ENCODE results near the gene ABCA2. TPM values are rescaled to one million over a fixed set of nuclear protein-coding genes. Genes with fewer than 3 reads are reported as not detected.
A peak's percentile ranks its signal among the peaks of the same experiment; 100 is the strongest.

Gene ABCA2
- total RNA-seq, 4 donors from 2014 or later: 136 to 291 (median 196) TPM

DNA sequence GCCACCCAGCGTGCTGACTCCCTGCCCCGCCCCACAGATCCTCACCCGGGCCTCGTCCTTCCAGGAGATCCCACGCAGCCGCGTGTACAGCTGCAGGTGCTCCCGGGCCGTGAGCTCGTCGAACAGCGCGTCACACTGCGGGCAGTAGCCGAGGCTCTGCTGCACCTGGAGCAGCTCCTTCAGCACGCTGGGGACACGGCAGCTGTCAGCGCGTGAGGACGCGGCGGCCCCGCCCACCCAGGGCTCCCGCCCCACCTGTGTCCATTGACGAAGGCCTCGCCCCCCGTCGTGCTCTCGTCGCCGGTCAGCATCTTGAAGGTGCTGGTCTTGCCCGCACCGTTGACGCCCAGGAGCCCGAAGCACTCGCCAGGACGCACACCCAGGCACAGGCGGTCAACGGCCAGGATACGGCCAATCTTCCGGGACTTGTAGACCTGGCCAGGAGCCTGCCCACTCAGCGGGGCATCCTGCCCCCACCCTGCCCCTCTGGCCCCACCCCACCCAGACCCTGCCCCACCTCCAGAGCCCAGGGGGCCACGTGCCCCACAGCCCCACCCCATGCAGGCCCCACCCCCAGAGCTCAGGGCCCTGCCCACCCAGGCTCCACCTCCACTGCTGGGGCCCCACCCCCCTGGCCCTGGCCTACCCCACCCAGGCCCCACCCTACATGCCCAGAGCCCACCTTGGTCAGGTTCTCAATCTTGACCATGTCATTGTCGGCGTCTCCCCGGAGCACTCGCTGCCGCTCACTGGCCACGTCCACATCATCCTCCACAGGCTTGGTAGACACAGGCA is 17.9 kb downstream of the ABCA2 start:
- H3K4me1 ChIP-seq: peaks cover 0 to 27% (median 8%) of the 10 kb centered on the region in 4 donors
- H3K4me3 ChIP-seq: no peak overlapping the region
- WGBS, 2 donors: 94% methylated on average over 15 to 26 of the region's 49 CpGs
- H3K27me3 ChIP-seq: no peaks in the 10 kb centered on the region
- peak overlapping the region in 1 of 4 donors; percentile 16 for H3K27ac ChIP-seq
- peaks cover 0 to 88% (median 16%) of the 10 kb centered on the region in 3 donors for H3K36me3 ChIP-seq
- H3K9me3 ChIP-seq: no peaks in the 10 kb centered on the region
- no peak for DNase-seq (ENCODE audit: low spot score in 2 of 2)
- TF ChIP-seq POLR2A (IDR thresholded peaks at IDR 0.05): no peak
- TF ChIP-seq EP300 (IDR thresholded peaks at IDR 0.05): no peak
- TF ChIP-seq, protein P1, sequence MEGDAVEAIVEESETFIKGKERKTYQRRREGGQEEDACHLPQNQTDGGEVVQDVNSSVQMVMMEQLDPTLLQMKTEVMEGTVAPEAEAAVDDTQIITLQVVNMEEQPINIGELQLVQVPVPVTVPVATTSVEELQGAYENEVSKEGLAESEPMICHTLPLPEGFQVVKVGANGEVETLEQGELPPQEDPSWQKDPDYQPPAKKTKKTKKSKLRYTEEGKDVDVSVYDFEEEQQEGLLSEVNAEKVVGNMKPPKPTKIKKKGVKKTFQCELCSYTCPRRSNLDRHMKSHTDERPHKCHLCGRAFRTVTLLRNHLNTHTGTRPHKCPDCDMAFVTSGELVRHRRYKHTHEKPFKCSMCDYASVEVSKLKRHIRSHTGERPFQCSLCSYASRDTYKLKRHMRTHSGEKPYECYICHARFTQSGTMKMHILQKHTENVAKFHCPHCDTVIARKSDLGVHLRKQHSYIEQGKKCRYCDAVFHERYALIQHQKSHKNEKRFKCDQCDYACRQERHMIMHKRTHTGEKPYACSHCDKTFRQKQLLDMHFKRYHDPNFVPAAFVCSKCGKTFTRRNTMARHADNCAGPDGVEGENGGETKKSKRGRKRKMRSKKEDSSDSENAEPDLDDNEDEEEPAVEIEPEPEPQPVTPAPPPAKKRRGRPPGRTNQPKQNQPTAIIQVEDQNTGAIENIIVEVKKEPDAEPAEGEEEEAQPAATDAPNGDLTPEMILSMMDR (IDR thresholded peaks at IDR 0.05): no peak

GRCh38 chr9:137009217-137009616 is 18.8 kb downstream of the ABCA2 start:
- 92 to 99% methylated on average over 9 of the region's 18 CpGs for WGBS, 2 donors
- no peak overlapping the region for H3K4me3 ChIP-seq
- no peak for DNase-seq (ENCODE audit: low spot score in 2 of 2)
- H3K9me3 ChIP-seq: peaks cover 0 to 4% (median 0%) of the 10 kb centered on the region in 4 donors
- peaks cover 0 to 79% (median 13%) of the 10 kb centered on the region in 3 donors for H3K36me3 ChIP-seq
- H3K27ac ChIP-seq: no peak overlapping the region
- peaks cover 0 to 27% (median 8%) of the 10 kb centered on the region in 4 donors for H3K4me1 ChIP-seq
- TF ChIP-seq POLR2A (IDR thresholded peaks at IDR 0.05) (no peak), EP300 (IDR thresholded peaks at IDR 0.05) (no peak)
- TF ChIP-seq, protein P1 (IDR thresholded peaks at IDR 0.05): no peak
- H3K27me3 ChIP-seq: no peaks in the 10 kb centered on the region

DNA sequence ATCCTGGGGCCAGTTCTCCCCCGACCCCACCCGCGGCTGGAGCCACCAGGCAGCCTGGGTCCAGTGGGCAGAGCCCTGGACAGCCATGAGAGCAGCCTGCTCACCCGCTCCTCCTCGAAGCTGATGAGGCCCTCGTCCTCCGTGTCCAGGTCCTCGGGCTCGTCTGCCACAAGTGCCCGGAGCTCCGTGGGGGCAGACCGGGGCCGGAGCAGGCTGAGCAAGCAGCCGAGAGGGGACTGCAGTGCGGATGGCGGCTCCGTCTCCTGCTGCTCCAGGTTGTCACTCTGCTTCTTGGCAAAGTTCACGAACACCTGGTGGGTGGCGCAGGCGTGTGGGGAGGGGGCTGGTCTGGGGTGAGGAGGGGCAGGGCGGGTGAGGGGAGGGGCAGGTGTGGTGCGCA is 19.7 kb downstream of the ABCA2 start:
- H3K36me3 ChIP-seq: peaks cover 0 to 70% (median 13%) of the 10 kb centered on the region in 3 donors
- H3K9me3 ChIP-seq: peaks cover 0 to 5% (median 0%) of the 10 kb centered on the region in 4 donors
- peak overlapping the region in 1 of 4 donors; percentile 71 for H3K27ac ChIP-seq
- H3K4me3 ChIP-seq: no peak overlapping the region
- H3K27me3 ChIP-seq: no peaks in the 10 kb centered on the region
- no peak for DNase-seq (ENCODE audit: low spot score in 2 of 2)
- peaks cover 0 to 27% (median 8%) of the 10 kb centered on the region in 4 donors for H3K4me1 ChIP-seq
- TF ChIP-seq, protein P1 (IDR thresholded peaks at IDR 0.05): no peak
- no peak for TF ChIP-seq EP300 (IDR thresholded peaks at IDR 0.05)
- no peak for TF ChIP-seq POLR2A (IDR thresholded peaks at IDR 0.05)
- WGBS, 2 donors: 77 to 100% methylated on average over 2 to 20 of the region's 22 CpGs

- Histone ChIP-seq H3K4me1 (peaks cover 0 to 27% (median 8%) of the 10 kb centered on the region in 4 donors), H3K27me3 (no peaks in the 10 kb centered on the region), H3K27ac (peak overlapping the region in 2 of 4 donors; percentile 0 to 71), H3K9me3 (peaks cover 0 to 5% (median 0%) of the 10 kb centered on the region in 4 donors), H3K36me3 (peaks cover 0 to 65% (median 13%) of the 10 kb centered on the region in 3 donors), H3K4me3 (no peak overlapping the region)
- DNase-seq (ENCODE audit: low spot score in 2 of 2): no peak
- TF ChIP-seq, protein P1 (IDR thresholded peaks at IDR 0.05): no peak
- no peak for TF ChIP-seq POLR2A (IDR thresholded peaks at IDR 0.05)
- no peak for TF ChIP-seq EP300 (IDR thresholded peaks at IDR 0.05)
- 75 to 76% methylated on average over 5 to 12 of the region's 13 CpGs for WGBS, 2 donors
These were observed 20.2 kb downstream of the ABCA2 start for GRCh38 chr9:137007816-137008270.
